GM19240 (cell line): ENCODE measurements around the gene BPIFB3.
"Not testable (repeated sequence)": the region's sequence is repeated elsewhere in the genome, so short reads cannot be mapped to it uniquely, and the experiment has no call there.

Source experiments
- DNase-seq: peaks from one replicate; pipeline ENCODE4 v3.0.0; 2011; ENCODE audit warnings: low spot score; ENCODE audit not compliant: insufficient read length

BPIFB3 gene

GRCh38 chr20:33027769-33028751, 25.6 kb upstream of the BPIFB3 start:
- DNase-seq, result no peak

GRCh38 chr20:33028875-33029274, 24.8 kb upstream of the BPIFB3 start:
- no peak for DNase-seq

GRCh38 chr20:33030076-33030475, 23.6 kb upstream of the BPIFB3 start:
- DNase-seq, result no peak

- no peak for DNase-seq
Measured at GRCh38 chr20:33030569-33030968, 23.1 kb upstream of the BPIFB3 start.

GRCh38 chr20:33031531-33031930, 22.2 kb upstream of the BPIFB3 start, which contains the start of gene BPIFB6:
BPIFB6 (plus strand) TSS chr20:33031648; CDS start chr20:33031648, 0 bp downstream.
- no peak for DNase-seq

GRCh38 chr20:33032555-33032954, 21.1 kb upstream of the BPIFB3 start:
- DNase-seq, result no peak

- no peak for DNase-seq
Measured at GRCh38 chr20:33033381-33033780, 20.3 kb upstream of the BPIFB3 start.

GRCh38 chr20:33034115-33034514, 19.6 kb upstream of the BPIFB3 start:
- DNase-seq, result no peak

- no peak for DNase-seq
Measured at GRCh38 chr20:33034901-33035492, 18.7 kb upstream of the BPIFB3 start.

- DNase-seq, result no peak
Measured at GRCh38 chr20:33037456-33037855, 16.2 kb upstream of the BPIFB3 start.

GRCh38 chr20:33038243-33038642, 15.5 kb upstream of the BPIFB3 start:
- DNase-seq, result no peak

GRCh38 chr20:33042430-33042829, 11.3 kb upstream of the BPIFB3 start:
- DNase-seq, result no peak

GRCh38 chr20:33042983-33043730, 10.5 kb upstream of the BPIFB3 start:
- DNase-seq, result no peak

- DNase-seq, result no peak
Measured at GRCh38 chr20:33043731-33044181, 9.9 kb upstream of the BPIFB3 start.

GRCh38 chr20:33045129-33045721, 8.5 kb upstream of the BPIFB3 start:
- DNase-seq, result not testable (repeated sequence)

GRCh38 chr20:33046412-33046811, 7.3 kb upstream of the BPIFB3 start:
- no peak for DNase-seq

GRCh38 chr20:33051333-33051732, 2.4 kb upstream of the BPIFB3 start:
- no peak for DNase-seq

- no peak for DNase-seq
Measured at GRCh38 chr20:33054381-33054780, 678 bp downstream of the BPIFB3 start.

GRCh38 chr20:33054791-33055190, 1.1 kb downstream of the BPIFB3 start:
- no peak for DNase-seq

GRCh38 chr20:33059136-33059535, 5.4 kb downstream of the BPIFB3 start:
- no peak for DNase-seq

- DNase-seq, result no peak
Measured at GRCh38 chr20:33059741-33060390, 6.2 kb downstream of the BPIFB3 start.
